ENCODE measurements around the gene TBC1D22A.

- TF ChIP-seq CTCF (IDR thresholded peaks at IDR 0.05; ENCODE audit: low read length) (no peak), EZH2phosphoT487 (IDR thresholded peaks at IDR 0.05; ENCODE audit: low read length) (no peak)
These were observed 254.8 kb downstream of the TBC1D22A start for GRCh38 chr22:47017245-47017644.
